Activated CD4-positive, alpha-beta T cell treated with anti-CD3 and anti-CD28 coated beads, Interleukin-2, Interleukin-4, amounts not matched to agents 100 ng/mL and 50 ng/mL, durations not matched to agents 16 hours and 8 hours (primary cell): ENCODE results near the gene CRYBG2.
"Not testable (repeated sequence)": the region's sequence is repeated elsewhere in the genome, so short reads cannot be mapped to it uniquely, and the experiment has no call there.

Experiments used
- DNase-seq: peaks from one replicate; pipeline ENCODE4 v3.0.0-alpha.2; 2020; ENCODE audit warnings: low spot score

CRYBG2 gene

GRCh38 chr1:26350701-26351589 is 3.0 kb downstream of the CRYBG2 start:
- DNase-seq, result no peak

- no peak for DNase-seq
Observed at GRCh38 chr1:26350343-26350700, 3.6 kb downstream of the CRYBG2 start.

GRCh38 chr1:26349877-26350244 is 4.1 kb downstream of the CRYBG2 start:
- DNase-seq, result no peak

GRCh38 chr1:26349188-26349876 is 4.6 kb downstream of the CRYBG2 start:
- no peak for DNase-seq

GRCh38 chr1:26346274-26347033 is 7.5 kb downstream of the CRYBG2 start:
- DNase-seq, result no peak

- no peak for DNase-seq
Observed at GRCh38 chr1:26345718-26346117, 8.2 kb downstream of the CRYBG2 start.

GRCh38 chr1:26344147-26344920 is 9.6 kb downstream of the CRYBG2 start:
- DNase-seq, result no peak

GRCh38 chr1:26340047-26340481 is 13.9 kb downstream of the CRYBG2 start:
- DNase-seq, result no peak

- DNase-seq, result no peak
Observed at GRCh38 chr1:26338670-26339069, 15.3 kb downstream of the CRYBG2 start.

GRCh38 chr1:26337625-26338024 is 16.3 kb downstream of the CRYBG2 start:
- no peak for DNase-seq

GRCh38 chr1:26337206-26337535 is 16.8 kb downstream of the CRYBG2 start:
- DNase-seq, result no peak

- peak; percentile 66 for DNase-seq
Observed at GRCh38 chr1:26336477-26337205, 17.3 kb downstream of the CRYBG2 start.

GRCh38 chr1:26335774-26336476 is 18.0 kb downstream of the CRYBG2 start:
- no peak for DNase-seq

- DNase-seq, result not testable (repeated sequence)
Observed at GRCh38 chr1:26333312-26333711, 20.6 kb downstream of the CRYBG2 start.

- DNase-seq, result no peak
Observed at GRCh38 chr1:26330276-26330675, 23.7 kb downstream of the CRYBG2 start.

GRCh38 chr1:26329380-26329779 is 24.6 kb downstream of the CRYBG2 start:
- not testable (repeated sequence) for DNase-seq

GRCh38 chr1:26328597-26328996 is 25.3 kb downstream of the CRYBG2 start:
- DNase-seq, result no peak

GRCh38 chr1:26327956-26328362 is 26.0 kb downstream of the CRYBG2 start:
- no peak for DNase-seq

- DNase-seq, result no peak
Observed at GRCh38 chr1:26324550-26324949, 29.4 kb downstream of the CRYBG2 start.

GRCh38 chr1:26323382-26323781 is 30.5 kb downstream of the CRYBG2 start:
- no peak for DNase-seq

GRCh38 chr1:26322042-26322331 is 31.9 kb downstream of the CRYBG2 start:
- no peak for DNase-seq
